Tibial nerve (tissue), 3 donors: Measurements from ENCODE around the gene NINL.

Experiments used
- CTCF ChIP-seq, 5 experiments: fragments of 200-600 bp in 3 of 5; fragments of 450-650 bp in 2 of 5; sonication (generic) in 3 of 5; IDR thresholded peaks; one replicate each; pipeline ENCODE4 v1.5.1; 2016 to 2019; ENCODE audit warnings: antibody characterized with exemption in 5 of 5, mild to moderate bottlenecking in 3 of 5, moderate library complexity in 2 of 5
- POLR2A ChIP-seq, 2 donors: fragments of 450-650 bp; IDR thresholded peaks; one replicate each; pipeline ENCODE4 v1.6.1; 2017; ENCODE audit warnings: antibody characterized with exemption in 2 of 2, mild to moderate bottlenecking in 2 of 2, moderate library complexity in 2 of 2

GRCh38 chr20:25499031-25499430, 86.3 kb downstream of the NINL start:
- TF ChIP-seq CTCF (IDR thresholded peaks at IDR 0.05) (no peak), POLR2A (IDR thresholded peaks at IDR 0.05) (no peak)
